H1 (cell line): ENCODE data around the gene C14orf119. TPM values are rescaled to one million over a fixed set of nuclear protein-coding genes. Genes with fewer than 3 reads are reported as not detected.
A peak's percentile ranks its signal among the peaks of the same experiment; 100 is the strongest.

Experiments used
- BCL11A ChIP-seq, 2 experiments: IDR thresholded peaks; one replicate each; pipeline ENCODE4 v1.6.1; 2011; ENCODE audit warnings: low read depth in 2 of 2, low read length in 2 of 2, mild to moderate bottlenecking in 2 of 2
- CBX8 ChIP-seq: fragments of 300-800, 300-1000 bp; sonication (generic); IDR thresholded peaks from 2 replicates; pipeline ENCODE4 v1.7.1; 2016; ENCODE audit warnings: low read depth, low read length, borderline replicate concordance
- CREB1 ChIP-seq: IDR thresholded peaks from 2 replicates; pipeline ENCODE4 v1.6.1; 2012; ENCODE audit warnings: inconsistent platforms
- CTCF ChIP-seq, 3 experiments: IDR thresholded peaks; 1 replicate in 2 of 3; 2 replicates in 1 of 3; pipeline versions ENCODE4 v1.5.1 to v1.6.1; 2011; ENCODE audit warnings: low read length in 3 of 3, mild to moderate bottlenecking in 3 of 3, inconsistent platforms in 2 of 3, low read depth in 1 of 3, moderate library complexity in 1 of 3; ENCODE audit not compliant: insufficient read depth in 1 of 3; ENCODE audit errors: control extremely low read depth in 1 of 3
- EGR1 ChIP-seq: IDR thresholded peaks from 2 replicates; pipeline ENCODE4 v1.6.1; 2011; ENCODE audit warnings: low read depth, low read length, borderline replicate concordance
- HDAC2 ChIP-seq, 2 experiments: fragments of 300-600 bp in 1 of 2; sonication (generic) in 1 of 2; IDR thresholded peaks; 2 replicates each; pipeline ENCODE4 v1.6.1; 2011 to 2012; ENCODE audit warnings: low read depth in 2 of 2, low read length in 2 of 2, mild to moderate bottlenecking in 2 of 2, moderate library complexity in 2 of 2, borderline replicate concordance in 1 of 2, inconsistent platforms in 1 of 2
- KDM4A ChIP-seq: IDR thresholded peaks from one replicate; pipeline ENCODE4 v1.7.1; 2012; ENCODE audit warnings: low read depth, mild to moderate bottlenecking, moderate library complexity, low read length, inconsistent platforms; ENCODE audit not compliant: severe bottlenecking
- NANOG ChIP-seq: IDR thresholded peaks from 2 replicates; pipeline ENCODE4 v1.6.1; 2011; ENCODE audit warnings: low read length, low read depth, mild to moderate bottlenecking, inconsistent platforms; ENCODE audit not compliant: insufficient read depth, poor library complexity, severe bottlenecking
- PHF8 ChIP-seq: fragments of 200-600 bp; sonication (generic); conservative IDR thresholded peaks from 2 replicates; pipeline ENCODE4 v1.7.1; 2012; ENCODE audit warnings: low read depth, mild to moderate bottlenecking, inconsistent platforms, low read length, moderate library complexity
- POU5F1 ChIP-seq: IDR thresholded peaks from 2 replicates; pipeline ENCODE4 v1.6.1; 2011; ENCODE audit warnings: low read depth, mild to moderate bottlenecking, low read length, moderate library complexity
- RBBP5 ChIP-seq: IDR thresholded peaks from 2 replicates; pipeline ENCODE4 v1.7.1; 2012; ENCODE audit warnings: low read depth, mild to moderate bottlenecking, inconsistent platforms, low read length, moderate library complexity, borderline replicate concordance
- RXRA ChIP-seq: IDR thresholded peaks from 2 replicates; pipeline ENCODE4 v1.6.1; 2011; ENCODE audit warnings: low read depth, mild to moderate bottlenecking, low read length, moderate library complexity; ENCODE audit not compliant: insufficient read depth
- SIN3A ChIP-seq, 2 experiments: IDR thresholded peaks in 1 of 2; conservative IDR thresholded peaks in 1 of 2; 2 replicates each; pipeline ENCODE4 v1.6.1; 2011 to 2012; ENCODE audit warnings: low read length in 2 of 2, improper control_type of control experiment in 1 of 2, low read depth in 1 of 2, mild to moderate bottlenecking in 1 of 2
- SP4 ChIP-seq: IDR thresholded peaks from 2 replicates; pipeline ENCODE4 v1.6.1; 2012; ENCODE audit warnings: low read length, inconsistent platforms
- SRF ChIP-seq: IDR thresholded peaks from 2 replicates; pipeline ENCODE4 v1.6.1; 2011; ENCODE audit warnings: mild to moderate bottlenecking, low read depth, low read length, moderate library complexity
- TEAD4 ChIP-seq: IDR thresholded peaks from 2 replicates; pipeline ENCODE4 v1.6.1; 2012; ENCODE audit warnings: low read depth, low read length, inconsistent platforms, mixed read lengths
- YY1 ChIP-seq: IDR thresholded peaks from 2 replicates; pipeline ENCODE4 v1.6.1; 2011; ENCODE audit warnings: low read depth, mild to moderate bottlenecking, low read length
- polyA plus RNA-seq, 7 experiments: library from polyadenylated mRNA; depleted of rRNA in 3 of 7; stranded (reverse) in 5 of 7; unstranded in 2 of 7; fragments of >200 nt in 5 of 7; fragments of 200-250 nt in 2 of 7; gene quantifications; 1 replicate in 5 of 7; 2 replicates in 1 of 7; 4 replicates in 1 of 7; pipeline versions ENCODE4 v1.2.1 to v1.2.3, GENCODE V29; 2011 to 2013; ENCODE audit warnings: missing spikeins in 2 of 7, mixed read lengths in 2 of 7
- total RNA-seq: library from RNA; stranded (reverse); fragmentation: NEBNext Ultra II Directional; extraction: Animal tissue kit (Norgen Biotek cat#: 25700); gene quantifications from 2 replicates; pipeline ENCODE4 v1.2.1, GENCODE V29; 2021
- TF ChIP-seq, protein P1 (sequence below): IDR thresholded peaks from 2 replicates; pipeline ENCODE4 v1.6.1; 2012; ENCODE audit warnings: low read length, inconsistent platforms

C14orf119 gene
- total and polyA plus RNA-seq, 2 of the 8 experiments (the other 6 are each of a cell fraction or from before 2014, with no cell fraction given) = 78.1 to 94.0 TPM

DNA sequence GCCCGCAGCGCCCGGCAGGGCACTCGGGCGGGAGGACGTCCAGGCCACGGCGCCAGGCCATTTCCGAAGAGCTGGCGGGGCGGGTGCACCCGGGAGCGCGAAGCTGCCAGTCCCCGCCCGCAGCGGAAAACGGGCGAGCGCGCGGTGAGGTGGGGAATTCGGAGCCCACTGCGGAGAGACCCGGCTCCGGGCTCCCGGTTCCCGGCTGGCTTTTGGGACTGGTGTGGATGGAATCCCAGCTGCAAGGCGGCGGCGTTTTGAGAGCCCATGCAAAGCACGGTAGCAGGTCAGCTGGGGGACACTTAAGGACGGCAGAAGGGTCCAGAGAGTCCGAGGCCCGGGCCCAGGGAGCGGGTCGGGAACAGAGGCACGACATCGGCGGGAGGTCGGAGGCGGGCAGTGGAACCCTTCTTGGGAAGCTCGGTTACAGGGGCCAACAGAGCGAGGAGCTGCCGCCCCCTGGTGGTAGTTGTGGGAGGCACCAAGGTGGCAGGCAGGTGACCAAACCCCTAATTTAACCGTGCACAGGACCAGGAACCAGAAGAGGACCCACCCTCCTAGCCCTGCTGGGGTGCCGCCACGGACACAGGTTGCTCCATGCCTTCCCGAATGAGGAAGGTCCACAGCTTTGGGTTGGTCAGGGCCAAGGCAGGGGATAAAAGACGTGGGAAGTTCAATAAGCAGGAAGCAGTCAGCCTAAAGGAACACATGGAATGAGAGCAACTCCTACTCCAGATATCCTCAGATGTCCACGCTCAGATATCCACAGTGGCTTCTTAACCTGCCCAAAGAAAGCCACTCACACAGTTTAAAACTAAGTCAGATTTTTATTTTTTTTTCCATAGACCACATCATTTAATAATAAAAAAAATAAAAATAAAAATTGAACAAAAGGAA is 37.3 kb upstream of the C14orf119 start (continued):
- TF ChIP-seq CTCF (IDR thresholded peaks at IDR 0.05; ENCODE audit: control extremely low read depth in 1 of 3, insufficient read depth in 1 of 3, low read depth in 1 of 3, low read length in 3 of 3) (peak; percentile 87 to 96 (median 95)), RXRA (no peak), YY1 (no peak), POU5F1 (no peak), SIN3A (conservative IDR thresholded peaks at IDR 0.05 in 1 of 2, IDR thresholded peaks at IDR 0.05 in 1 of 2; ENCODE audit: low read depth in 1 of 2, low read length in 2 of 2) (peak in 1 of 2 experiments; percentile 70; a peak in 2 of 4 replicates), PHF8 (0 out of 2 replicates have a peak, but pooled peaks have one; percentile 35), SRF (no peak), HDAC2 (IDR thresholded peaks at IDR 0.05; ENCODE audit: borderline replicate concordance in 1 of 2, low read depth in 2 of 2, low read length in 2 of 2) (0 out of 4 replicates have a peak, but pooled peaks of 1 of the 2 experiments have one; percentile 5), KDM4A (peak; percentile 43), RBBP5 (0 out of 2 replicates have a peak, but pooled peaks have one; percentile 57), CREB1 (0 out of 2 replicates have a peak, but pooled peaks have one; percentile 6), CBX8 (no peak), SP4 (no peak; the same call in 1 of the 2 replicates), EGR1 (no peak), TEAD4 (no peak), BCL11A (IDR thresholded peaks at IDR 0.05; ENCODE audit: low read depth in 2 of 2, low read length in 2 of 2) (no peak), NANOG (no peak)
- TF ChIP-seq, protein P1, sequence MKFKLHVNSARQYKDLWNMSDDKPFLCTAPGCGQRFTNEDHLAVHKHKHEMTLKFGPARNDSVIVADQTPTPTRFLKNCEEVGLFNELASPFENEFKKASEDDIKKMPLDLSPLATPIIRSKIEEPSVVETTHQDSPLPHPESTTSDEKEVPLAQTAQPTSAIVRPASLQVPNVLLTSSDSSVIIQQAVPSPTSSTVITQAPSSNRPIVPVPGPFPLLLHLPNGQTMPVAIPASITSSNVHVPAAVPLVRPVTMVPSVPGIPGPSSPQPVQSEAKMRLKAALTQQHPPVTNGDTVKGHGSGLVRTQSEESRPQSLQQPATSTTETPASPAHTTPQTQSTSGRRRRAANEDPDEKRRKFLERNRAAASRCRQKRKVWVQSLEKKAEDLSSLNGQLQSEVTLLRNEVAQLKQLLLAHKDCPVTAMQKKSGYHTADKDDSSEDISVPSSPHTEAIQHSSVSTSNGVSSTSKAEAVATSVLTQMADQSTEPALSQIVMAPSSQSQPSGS = 0 out of 2 replicates have a peak, but pooled peaks have one; percentile 23
